ENCODE data around the gene TMEM225B. TPM values are rescaled to one million over a fixed set of nuclear protein-coding genes. Genes with fewer than 3 reads are reported as not detected.
A peak's percentile ranks its signal among the peaks of the same experiment; 100 is the strongest.

The TMEM225B gene
- total and polyA plus RNA-seq, 5 donors from 2014 or later, result 0.67 to 2.3 (median 1.1) TPM

GRCh38 chr7:99618726-99619125, 20.7 kb downstream of the TMEM225B start:
- Histone ChIP-seq H3K27ac (ENCODE audit: insufficient read depth, low read length, poor library complexity, severe bottlenecking) (peak overlapping the region; percentile 16), H3K36me3 (ENCODE audit: control insufficient read depth, insufficient read depth, low read length) (peaks cover 47% of the 10 kb centered on the region), H3K9me3 (ENCODE audit: control insufficient read depth in 2 of 2, low read length in 2 of 2) (no peaks in the 10 kb centered on the region), H3K4me1 (ENCODE audit: control insufficient read depth, insufficient read depth, low read length, poor library complexity, severe bottlenecking) (peaks cover 30% of the 10 kb centered on the region), H3K4me3 (ENCODE audit: low read depth, low read length) (no peak overlapping the region), H3K27me3 (ENCODE audit: control insufficient read depth, insufficient read depth, low read length) (no peaks in the 10 kb centered on the region)
- DNase-seq (no peak), ATAC-seq (ENCODE audit: low read depth in 2 of 2) (no peak)
- H3K36me3 Mint-ChIP-seq, result peaks cover 39% of the 10 kb centered on the region
- peaks cover 0 to 2% (median 0%) of the 10 kb centered on the region in 7 donors for H3K9me3 Mint-ChIP-seq
- H3K4me3 Mint-ChIP-seq, result peak overlapping the region; percentile 89 to 98 (median 96)
- peaks cover 18 to 67% (median 47%) of the 10 kb centered on the region in 4 donors for H3K4me1 Mint-ChIP-seq
- no peaks in the 10 kb centered on the region for H3K27me3 Mint-ChIP-seq
- H3K27ac Mint-ChIP-seq, result peak overlapping the region; percentile 72 to 97 (median 95)

DNA sequence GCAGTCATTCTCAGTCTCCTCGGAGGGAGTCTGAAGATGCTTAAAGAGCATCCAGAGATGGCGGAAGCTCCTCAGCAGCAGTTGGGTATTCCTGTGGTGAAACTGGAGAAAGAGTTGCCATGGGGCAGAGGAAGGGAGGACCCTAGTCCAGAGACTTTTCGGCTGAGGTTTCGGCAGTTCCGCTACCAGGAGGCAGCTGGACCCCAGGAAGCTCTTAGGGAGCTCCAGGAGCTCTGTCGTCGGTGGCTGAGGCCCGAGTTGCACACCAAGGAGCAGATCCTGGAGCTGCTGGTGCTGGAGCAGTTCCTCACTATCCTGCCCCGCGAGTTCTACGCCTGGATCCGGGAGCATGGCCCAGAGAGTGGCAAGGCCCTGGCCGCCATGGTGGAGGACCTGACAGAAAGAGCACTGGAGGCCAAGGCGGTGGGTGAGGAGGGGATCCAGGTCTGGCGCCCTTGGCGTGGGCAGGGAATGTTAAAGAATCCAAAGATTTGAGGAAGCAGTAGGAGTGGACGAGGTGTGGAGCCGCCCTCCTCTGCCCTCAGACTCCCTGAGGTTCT, 21.6 kb downstream of the TMEM225B start:
- no peak overlapping the region for H3K4me3 ChIP-seq (ENCODE audit: low read depth, low read length)
- peaks cover 24 to 76% (median 57%) of the 10 kb centered on the region in 4 donors for H3K4me1 Mint-ChIP-seq
- no peaks in the 10 kb centered on the region for H3K9me3 ChIP-seq (ENCODE audit: control insufficient read depth in 2 of 2, low read length in 2 of 2)
- no peak for DNase-seq
- peaks cover 0 to 2% (median 0%) of the 10 kb centered on the region in 7 donors for H3K9me3 Mint-ChIP-seq
- H3K27ac ChIP-seq (ENCODE audit: insufficient read depth, low read length, poor library complexity, severe bottlenecking), result no peak overlapping the region
- peaks cover 45% of the 10 kb centered on the region for H3K36me3 Mint-ChIP-seq
- no peak for ATAC-seq (ENCODE audit: low read depth in 2 of 2)
- peaks cover 39% of the 10 kb centered on the region for H3K4me1 ChIP-seq (ENCODE audit: control insufficient read depth, insufficient read depth, low read length, poor library complexity, severe bottlenecking)
- H3K4me3 Mint-ChIP-seq, result peak overlapping the region in 1 of 4 donors; percentile 94
- no peaks in the 10 kb centered on the region for H3K27me3 Mint-ChIP-seq
- no peaks in the 10 kb centered on the region for H3K27me3 ChIP-seq (ENCODE audit: control insufficient read depth, insufficient read depth, low read length)
- H3K36me3 ChIP-seq (ENCODE audit: control insufficient read depth, insufficient read depth, low read length), result peaks cover 47% of the 10 kb centered on the region
- H3K27ac Mint-ChIP-seq, result peak overlapping the region in 2 of 3 donors; percentile 53 to 97

DNA sequence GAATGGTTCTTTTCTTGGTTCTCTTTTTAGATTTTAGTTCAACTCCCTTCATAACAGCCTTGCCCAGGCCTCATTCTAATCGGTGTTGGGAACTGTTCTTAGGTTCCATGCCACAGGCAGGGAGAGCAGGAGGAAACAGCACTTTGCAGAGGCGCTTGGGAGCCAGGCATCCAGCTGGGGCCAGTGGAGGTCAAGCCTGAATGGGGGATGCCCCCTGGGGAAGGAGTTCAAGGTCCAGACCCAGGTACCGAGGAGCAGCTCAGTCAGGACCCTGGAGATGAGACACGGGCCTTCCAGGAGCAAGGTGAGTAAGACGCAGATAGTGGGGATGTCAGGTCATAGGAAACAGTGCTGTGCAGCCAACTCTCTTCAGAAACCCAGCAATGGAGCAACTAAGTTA, 23.2 kb downstream of the TMEM225B start:
- peak overlapping the region in 1 of 4 donors; percentile 40 for H3K4me3 Mint-ChIP-seq
- peaks cover 47% of the 10 kb centered on the region for H3K4me1 ChIP-seq (ENCODE audit: control insufficient read depth, insufficient read depth, low read length, poor library complexity, severe bottlenecking)
- H3K27me3 ChIP-seq (ENCODE audit: control insufficient read depth, insufficient read depth, low read length), result no peaks in the 10 kb centered on the region
- no peak overlapping the region for H3K4me3 ChIP-seq (ENCODE audit: low read depth, low read length)
- peaks cover 58% of the 10 kb centered on the region for H3K36me3 ChIP-seq (ENCODE audit: control insufficient read depth, insufficient read depth, low read length)
- H3K36me3 Mint-ChIP-seq, result peaks cover 57% of the 10 kb centered on the region
- peak overlapping the region in 2 of 3 donors; percentile 20 to 81 for H3K27ac Mint-ChIP-seq
- H3K4me1 Mint-ChIP-seq, result peaks cover 24 to 81% (median 65%) of the 10 kb centered on the region in 4 donors
- H3K27me3 Mint-ChIP-seq, result no peaks in the 10 kb centered on the region
- H3K27ac ChIP-seq (ENCODE audit: insufficient read depth, low read length, poor library complexity, severe bottlenecking), result no peak overlapping the region
- DNase-seq (no peak), ATAC-seq (ENCODE audit: low read depth in 2 of 2) (no peak)
- H3K9me3 ChIP-seq (ENCODE audit: control insufficient read depth in 2 of 2, low read length in 2 of 2), result no peaks in the 10 kb centered on the region
- H3K9me3 Mint-ChIP-seq, result no peaks in the 10 kb centered on the region

DNA sequence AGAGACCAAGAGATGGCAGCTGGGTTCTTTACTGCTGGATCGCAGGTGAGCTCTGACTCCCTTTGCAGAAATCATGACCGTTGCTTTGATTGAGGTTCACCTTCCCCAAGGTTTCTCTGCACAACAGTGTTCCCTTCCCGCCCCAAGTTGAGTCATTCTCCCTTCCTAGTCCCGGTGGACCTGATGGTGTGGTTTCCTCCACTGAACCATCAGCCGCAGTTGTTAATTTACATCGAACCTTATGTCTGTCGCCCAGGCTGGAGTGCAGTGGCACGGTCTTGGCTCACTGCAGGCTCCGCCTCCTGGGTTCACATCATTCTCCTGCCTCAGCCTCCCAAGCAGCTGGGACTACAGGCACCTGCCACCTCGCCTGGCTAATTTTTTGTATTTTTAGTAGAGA, 24.5 kb downstream of the TMEM225B start:
- Mint-ChIP-seq H3K4me3 (peak overlapping the region in 2 of 4 donors; percentile 26 to 38), H3K9me3 (no peaks in the 10 kb centered on the region), H3K36me3 (peaks cover 65% of the 10 kb centered on the region), H3K4me1 (peaks cover 24 to 70% (median 62%) of the 10 kb centered on the region in 4 donors), H3K27me3 (no peaks in the 10 kb centered on the region), H3K27ac (peak overlapping the region; percentile 65 to 99 (median 98))
- peaks cover 37% of the 10 kb centered on the region for H3K4me1 ChIP-seq (ENCODE audit: control insufficient read depth, insufficient read depth, low read length, poor library complexity, severe bottlenecking)
- peaks cover 71% of the 10 kb centered on the region for H3K36me3 ChIP-seq (ENCODE audit: control insufficient read depth, insufficient read depth, low read length)
- H3K4me3 ChIP-seq (ENCODE audit: low read depth, low read length), result no peak overlapping the region
- no peak for ATAC-seq (ENCODE audit: low read depth in 2 of 2)
- no peaks in the 10 kb centered on the region for H3K27me3 ChIP-seq (ENCODE audit: control insufficient read depth, insufficient read depth, low read length)
- H3K27ac ChIP-seq (ENCODE audit: insufficient read depth, low read length, poor library complexity, severe bottlenecking), result peak overlapping the region; percentile 90
- no peak for DNase-seq
- H3K9me3 ChIP-seq (ENCODE audit: control insufficient read depth in 2 of 2, low read length in 2 of 2), result no peaks in the 10 kb centered on the region

- H3K9me3 Mint-ChIP-seq, result no peaks in the 10 kb centered on the region
- Histone ChIP-seq H3K27ac (ENCODE audit: insufficient read depth, low read length, poor library complexity, severe bottlenecking) (peak overlapping the region; percentile 90), H3K4me3 (ENCODE audit: low read depth, low read length) (peak overlapping the region; percentile 67), H3K9me3 (ENCODE audit: control insufficient read depth in 2 of 2, low read length in 2 of 2) (no peaks in the 10 kb centered on the region), H3K27me3 (ENCODE audit: control insufficient read depth, insufficient read depth, low read length) (no peaks in the 10 kb centered on the region), H3K36me3 (ENCODE audit: control insufficient read depth, insufficient read depth, low read length) (peaks cover 74% of the 10 kb centered on the region), H3K4me1 (ENCODE audit: control insufficient read depth, insufficient read depth, low read length, poor library complexity, severe bottlenecking) (peaks cover 31% of the 10 kb centered on the region)
- no peaks in the 10 kb centered on the region for H3K27me3 Mint-ChIP-seq
- H3K36me3 Mint-ChIP-seq, result peaks cover 65% of the 10 kb centered on the region
- DNase-seq (no peak), ATAC-seq (ENCODE audit: low read depth in 2 of 2) (no peak)
- peaks cover 24 to 64% (median 56%) of the 10 kb centered on the region in 4 donors for H3K4me1 Mint-ChIP-seq
- peak overlapping the region in 3 of 4 donors; percentile 65 to 92 (median 84) for H3K4me3 Mint-ChIP-seq
- H3K27ac Mint-ChIP-seq, result peak overlapping the region; percentile 97 to 99 (median 98)
Measured at GRCh38 chr7:99623091-99623693, 25.1 kb downstream of the TMEM225B start.

DNA sequence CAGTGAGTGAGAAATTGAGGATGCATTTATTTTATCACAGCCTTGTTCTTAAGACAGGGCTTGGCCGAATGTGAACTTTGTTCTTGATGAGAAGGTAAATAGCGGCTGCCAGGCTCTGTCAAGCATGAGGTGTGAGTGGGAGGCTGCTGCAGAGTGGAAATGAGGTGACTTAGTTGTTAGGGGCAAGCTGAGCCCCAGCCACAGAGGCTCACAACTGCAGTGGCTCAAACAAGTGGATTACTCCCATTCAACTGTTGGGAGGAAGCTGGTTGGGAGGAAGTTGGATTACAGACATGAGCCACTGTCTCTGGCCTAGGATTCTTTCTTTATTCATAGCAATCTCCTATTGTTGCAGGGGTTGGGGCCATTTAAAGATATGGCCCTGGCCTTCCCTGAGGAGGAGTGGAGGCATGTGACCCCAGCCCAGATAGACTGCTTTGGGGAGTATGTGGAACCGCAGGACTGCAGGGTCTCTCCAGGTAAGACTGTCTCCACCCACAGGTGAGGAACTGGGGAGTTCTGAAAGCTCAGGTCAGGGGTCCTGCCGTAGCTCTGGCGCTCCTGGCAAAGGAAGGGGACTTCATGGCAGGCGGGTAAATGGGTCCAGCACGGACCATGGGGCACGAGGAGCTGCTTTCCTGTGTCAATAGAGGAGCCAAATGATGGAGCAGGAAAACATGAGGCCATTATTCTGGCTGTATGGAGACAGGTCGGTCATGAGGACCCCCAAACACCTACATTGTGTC, 25.8 kb downstream of the TMEM225B start:
- Mint-ChIP-seq H3K4me1 (peaks cover 23 to 61% (median 53%) of the 10 kb centered on the region in 4 donors), H3K4me3 (peak overlapping the region; percentile 65 to 93 (median 88)), H3K27ac (peak overlapping the region; percentile 97 to 99 (median 98)), H3K27me3 (no peaks in the 10 kb centered on the region), H3K36me3 (peaks cover 65% of the 10 kb centered on the region), H3K9me3 (no peaks in the 10 kb centered on the region)
- DNase-seq, result peak in 2 of 3 donors; percentile 18 to 44
- Histone ChIP-seq H3K4me3 (ENCODE audit: low read depth, low read length) (peak overlapping the region; percentile 67), H3K27ac (ENCODE audit: insufficient read depth, low read length, poor library complexity, severe bottlenecking) (peak overlapping the region; percentile 90), H3K4me1 (ENCODE audit: control insufficient read depth, insufficient read depth, low read length, poor library complexity, severe bottlenecking) (peaks cover 31% of the 10 kb centered on the region), H3K36me3 (ENCODE audit: control insufficient read depth, insufficient read depth, low read length) (peaks cover 76% of the 10 kb centered on the region), H3K9me3 (ENCODE audit: control insufficient read depth in 2 of 2, low read length in 2 of 2) (no peaks in the 10 kb centered on the region), H3K27me3 (ENCODE audit: control insufficient read depth, insufficient read depth, low read length) (no peaks in the 10 kb centered on the region)
- peak; percentile 3 to 9 for ATAC-seq (ENCODE audit: low read depth in 2 of 2)

- no peaks in the 10 kb centered on the region for H3K27me3 Mint-ChIP-seq
- Histone ChIP-seq H3K27ac (ENCODE audit: insufficient read depth, low read length, poor library complexity, severe bottlenecking) (peak overlapping the region; percentile 90), H3K4me3 (ENCODE audit: low read depth, low read length) (peak overlapping the region; percentile 67), H3K27me3 (ENCODE audit: control insufficient read depth, insufficient read depth, low read length) (no peaks in the 10 kb centered on the region), H3K9me3 (ENCODE audit: control insufficient read depth in 2 of 2, low read length in 2 of 2) (no peaks in the 10 kb centered on the region), H3K4me1 (ENCODE audit: control insufficient read depth, insufficient read depth, low read length, poor library complexity, severe bottlenecking) (peaks cover 31% of the 10 kb centered on the region), H3K36me3 (ENCODE audit: control insufficient read depth, insufficient read depth, low read length) (peaks cover 76% of the 10 kb centered on the region)
- H3K4me3 Mint-ChIP-seq, result peak overlapping the region; percentile 65 to 93 (median 88)
- H3K4me1 Mint-ChIP-seq, result peaks cover 19 to 55% (median 47%) of the 10 kb centered on the region in 4 donors
- peaks cover 60% of the 10 kb centered on the region for H3K36me3 Mint-ChIP-seq
- peak; percentile 96 to 98 for ATAC-seq (ENCODE audit: low read depth in 2 of 2)
- H3K9me3 Mint-ChIP-seq, result no peaks in the 10 kb centered on the region
- H3K27ac Mint-ChIP-seq, result peak overlapping the region; percentile 97 to 99 (median 98)
- peak; percentile 65 to 89 (median 85) for DNase-seq
Measured at GRCh38 chr7:99624484-99624883, 26.4 kb downstream of the TMEM225B start.
